Stimulated activated naive CD4-positive, alpha-beta T cell (primary cell): ENCODE measurements around the gene ARL6IP1.
A peak's percentile ranks its signal among the peaks of the same experiment; 100 is the strongest.
"Not testable (repeated sequence)": the region's sequence is repeated elsewhere in the genome, so short reads cannot be mapped to it uniquely, and the experiment has no call there.

Experiments
- DNase-seq, 6 experiments: peaks; one replicate each; lab custom pipeline; 2025; lab: John Stamatoyannopoulos, UW

ARL6IP1 gene

DNA sequence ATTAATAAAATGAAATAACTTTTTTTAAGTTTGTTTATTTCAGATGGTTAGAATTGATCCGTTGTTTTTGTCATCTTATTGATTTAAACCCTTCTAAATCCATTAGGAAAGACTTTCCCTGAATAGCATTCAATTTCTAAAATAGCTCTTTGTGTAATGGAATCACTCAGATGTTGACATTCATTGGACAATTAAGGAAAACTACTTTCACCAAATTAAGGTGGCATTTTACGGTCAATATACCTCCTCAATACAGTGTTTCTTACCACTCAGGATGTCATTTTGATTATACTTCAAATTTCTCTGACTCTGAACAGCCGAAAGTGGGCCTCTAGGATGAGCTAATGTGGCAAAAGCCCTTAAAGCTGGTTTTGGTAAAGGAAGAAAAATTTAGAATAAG lies 1.8 kb downstream of the ARL6IP1 start:
- no peak for DNase-seq

DNA sequence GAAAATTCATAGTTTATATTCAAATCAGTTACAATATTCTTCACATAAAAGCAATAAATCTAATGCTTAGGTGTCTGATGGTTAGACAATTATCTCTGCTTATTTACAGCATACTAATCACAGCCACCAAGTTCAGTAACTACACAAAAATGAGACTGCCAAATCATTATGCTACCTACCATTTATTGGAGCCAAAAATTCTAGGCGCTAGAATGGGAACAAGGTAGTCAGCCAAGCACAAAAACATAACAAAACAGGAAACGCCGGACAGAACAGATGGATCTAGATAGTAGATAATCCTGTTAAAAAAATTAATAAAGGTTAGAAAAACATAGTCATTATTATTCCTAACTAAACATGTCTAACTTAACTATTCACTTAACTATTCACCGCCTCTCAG lies 3.6 kb downstream of the ARL6IP1 start:
- no peak for DNase-seq

GRCh38 chr16:18796377-18796776 lies 5.0 kb downstream of the ARL6IP1 start:
- no peak for DNase-seq

- no peak for DNase-seq
These were observed 8.4 kb downstream of the ARL6IP1 start for GRCh38 chr16:18792836-18793433.

GRCh38 chr16:18789850-18790706 lies 11.3 kb downstream of the ARL6IP1 start, which contains the start of gene RPS15A:
TSS of gene RPS15A (minus strand) at chr16:18790334. CDS start at chr16:18789113, 1,221 bp downstream.
- peak; percentile 85 to 94 (median 92) for DNase-seq

- peak in 1 of 6 experiments; percentile 17 for DNase-seq
These were observed 11.9 kb downstream of the ARL6IP1 start for GRCh38 chr16:18789515-18789849.

DNA sequence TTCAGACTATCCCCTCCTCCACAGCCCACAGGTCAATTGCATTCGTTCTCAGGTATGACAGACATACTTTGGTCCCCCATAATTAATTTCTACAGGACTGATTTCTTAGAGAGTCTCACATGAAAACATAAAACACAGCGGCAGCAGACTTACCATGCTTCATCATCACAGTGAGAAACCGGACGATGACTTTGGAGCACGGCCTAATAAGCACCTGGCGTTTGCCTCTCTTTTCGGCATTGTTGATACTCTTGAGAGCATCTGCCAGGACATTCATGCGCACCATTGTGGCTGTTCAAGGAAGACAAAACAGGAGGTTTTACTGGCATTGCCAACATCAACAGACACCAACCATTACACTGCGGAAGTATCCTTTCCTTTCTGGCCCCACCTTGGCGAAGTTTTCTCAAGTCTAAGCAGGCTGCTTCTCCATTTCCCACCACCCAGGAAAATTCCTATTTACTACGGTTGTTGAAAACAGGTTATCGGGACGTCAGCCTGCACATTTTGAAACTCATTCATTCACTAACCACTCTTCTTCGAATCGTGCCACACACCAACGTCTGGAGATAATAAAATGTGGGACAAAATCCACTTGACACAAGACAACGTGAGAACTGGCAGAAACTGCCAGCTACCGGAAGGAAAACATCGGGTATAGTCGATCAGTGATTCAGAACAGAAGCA lies 12.4 kb downstream of the ARL6IP1 start:
- DNase-seq: no peak

DNA sequence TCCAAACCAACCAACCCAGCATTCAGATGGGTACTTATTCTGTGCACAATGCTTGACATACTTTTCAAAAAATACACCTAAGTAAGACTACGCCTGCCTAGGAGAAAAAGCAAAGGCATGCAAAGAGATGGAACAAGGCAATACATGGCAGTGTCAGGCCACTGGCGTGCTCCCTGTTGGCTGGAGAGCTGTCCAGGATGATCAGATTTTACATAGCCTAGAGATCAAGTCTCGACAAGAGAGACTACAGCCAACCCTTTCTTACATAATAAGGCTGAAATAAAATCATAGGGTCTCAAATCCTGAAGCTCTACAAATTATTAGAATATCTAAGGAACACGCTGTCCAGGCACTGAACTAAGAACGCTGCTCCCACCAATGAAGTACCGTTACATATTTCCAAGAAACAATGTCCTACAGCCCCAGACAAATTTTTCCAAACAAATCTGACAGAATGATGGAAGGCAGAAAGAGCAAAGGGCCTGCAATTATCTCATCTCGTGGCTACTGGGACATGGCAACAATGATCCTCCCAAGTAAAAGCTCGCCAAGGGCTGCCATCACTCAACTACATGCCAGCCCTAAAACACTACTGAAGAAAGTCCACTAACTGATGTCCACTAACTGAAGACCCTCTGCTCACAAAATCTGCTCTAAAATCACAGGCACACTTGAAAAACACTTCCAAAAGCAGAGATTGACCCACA lies 16.3 kb downstream of the ARL6IP1 start:
- no peak for DNase-seq

DNA sequence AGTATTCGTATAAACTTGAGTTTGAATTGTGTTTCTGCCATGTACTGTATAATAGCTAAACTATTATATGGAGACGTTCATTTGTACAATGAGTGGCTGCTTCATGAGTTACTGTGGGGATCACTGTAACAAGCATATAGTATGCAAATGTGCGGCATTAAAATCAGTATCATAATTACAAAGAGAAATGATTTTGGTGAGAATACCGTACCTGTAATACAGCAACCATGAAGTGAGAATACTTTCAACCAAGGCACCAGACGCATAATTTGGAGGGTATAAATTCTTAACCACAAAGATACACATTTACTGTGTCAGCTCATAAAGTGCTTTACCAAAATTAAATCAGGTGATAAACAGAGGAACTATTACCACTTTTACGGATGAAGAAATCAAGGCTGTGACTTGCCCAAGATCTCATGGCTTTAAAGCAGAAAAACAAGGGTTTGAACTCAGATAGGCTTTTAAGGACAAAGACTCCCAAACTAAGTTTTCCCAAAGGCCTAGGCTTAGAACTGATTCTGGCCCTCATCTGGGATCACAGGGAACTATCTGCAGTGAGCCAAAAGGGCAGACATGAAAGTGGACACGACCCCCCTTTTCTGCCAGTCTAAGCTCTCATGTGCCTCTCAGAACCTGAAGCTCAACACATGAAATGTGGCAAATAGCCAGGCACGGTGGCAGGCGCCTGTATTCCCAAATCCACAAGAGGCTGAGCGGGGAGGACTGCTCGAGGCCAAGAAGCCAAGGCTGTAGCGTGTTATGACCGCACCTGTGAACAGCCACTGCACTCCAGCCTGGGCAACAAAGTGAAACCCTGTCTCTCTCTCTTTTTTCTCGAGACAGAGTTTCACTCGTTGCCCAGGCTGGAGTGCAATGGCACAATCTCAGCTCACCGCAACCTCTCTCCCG lies 17.7 kb downstream of the ARL6IP1 start:
- no peak for DNase-seq

DNA sequence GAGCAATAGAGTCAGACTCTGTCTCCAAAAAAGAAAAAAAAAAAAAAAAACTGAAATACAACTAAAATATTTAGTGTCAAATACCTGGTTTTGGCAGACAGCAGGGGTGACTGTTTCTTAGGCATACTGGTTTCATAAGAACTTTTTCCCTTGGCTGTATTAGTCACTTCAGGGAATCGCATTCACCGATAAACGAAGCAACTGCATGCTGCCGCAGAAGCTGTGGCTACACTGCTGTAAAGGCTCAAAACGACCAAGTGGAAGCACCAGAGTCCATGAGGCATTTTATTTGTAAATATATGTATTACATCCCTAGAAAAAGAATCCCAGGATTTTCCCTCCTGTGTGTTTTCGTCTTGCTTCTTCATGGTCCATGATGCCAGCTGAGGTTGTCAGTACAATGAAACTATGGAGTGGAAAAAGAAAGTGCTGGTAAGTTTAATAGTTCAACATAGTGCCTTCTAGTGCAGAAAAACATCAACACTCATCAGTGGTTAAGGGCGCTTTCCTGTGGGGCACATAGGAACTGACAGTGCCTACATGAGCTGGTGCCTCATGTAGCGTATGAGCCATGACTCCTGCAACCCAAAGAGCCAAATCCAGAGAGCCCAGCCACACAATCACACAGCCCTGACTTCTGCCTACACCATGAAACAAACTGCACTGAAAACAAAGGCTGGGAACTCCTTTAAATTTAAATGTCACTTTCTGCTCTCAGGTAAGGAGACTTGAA lies 18.5 kb downstream of the ARL6IP1 start:
- DNase-seq: no peak

GRCh38 chr16:18781232-18781631 lies 20.1 kb downstream of the ARL6IP1 start:
- not testable (repeated sequence) for DNase-seq

DNA sequence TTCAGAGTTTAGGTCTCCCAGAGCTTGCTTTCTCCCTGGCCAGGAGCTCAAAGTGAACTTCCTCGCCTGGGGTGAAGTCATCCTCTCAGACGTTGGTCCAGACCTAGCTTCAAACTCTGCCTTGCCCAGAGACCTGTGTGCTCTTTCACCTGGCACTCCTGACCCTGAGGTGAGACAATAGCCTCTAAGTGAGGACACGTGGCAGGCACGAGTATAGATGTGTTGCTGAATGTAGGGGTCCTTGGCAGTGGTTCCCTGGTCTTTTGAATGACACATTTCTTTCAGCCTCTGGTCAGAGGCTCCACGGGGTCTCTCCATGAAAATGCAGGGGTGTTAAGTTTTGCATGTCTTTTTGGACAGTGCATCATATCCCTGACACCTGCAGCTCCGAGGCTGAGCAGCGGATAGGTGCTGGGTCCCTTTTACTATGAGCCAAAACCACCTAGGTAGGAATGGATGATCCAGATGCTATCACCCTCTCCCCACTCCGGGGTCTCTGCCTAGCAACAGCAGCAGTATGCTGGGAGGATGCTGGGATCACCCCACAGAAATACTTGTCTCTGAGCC lies 20.8 kb downstream of the ARL6IP1 start:
- DNase-seq: not testable (repeated sequence)

DNA sequence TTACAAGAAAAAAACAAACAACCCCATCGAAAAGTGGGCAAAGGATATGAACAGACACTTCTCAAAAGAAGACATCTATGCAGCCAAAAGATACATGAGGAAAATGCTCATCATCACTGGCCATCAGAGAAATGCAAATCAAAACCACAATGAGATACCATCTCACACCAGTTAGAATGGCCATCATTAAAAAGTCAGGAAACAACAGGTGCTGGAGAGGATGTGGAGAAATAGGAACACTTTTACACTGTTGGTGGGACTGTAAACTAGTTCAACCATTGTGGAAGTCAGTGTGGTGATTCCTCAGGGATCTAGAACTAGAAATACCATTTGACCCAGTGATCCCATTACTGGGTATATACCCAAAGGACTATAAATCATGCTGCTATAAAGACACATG lies 23.7 kb downstream of the ARL6IP1 start:
- not testable (repeated sequence) for DNase-seq

DNA sequence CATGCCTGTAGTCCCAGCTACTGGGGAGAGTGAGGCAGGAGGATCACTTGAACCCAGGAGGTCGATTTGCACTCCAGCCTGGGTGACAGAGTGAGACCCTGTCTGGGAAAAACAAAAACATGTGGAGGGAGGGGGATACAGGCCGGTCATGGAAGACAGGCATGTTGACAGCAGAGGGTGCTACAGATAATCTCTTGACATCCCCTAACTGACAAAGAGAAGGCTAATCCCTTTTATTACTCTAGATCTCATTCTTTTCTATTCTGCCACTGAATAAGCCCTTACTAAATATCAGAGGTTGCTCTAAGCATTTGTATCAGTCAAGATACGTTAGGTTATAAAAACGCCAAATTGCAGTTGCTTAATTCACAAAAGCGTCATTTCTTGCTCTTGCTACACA lies 25.0 kb downstream of the ARL6IP1 start:
- DNase-seq: not testable (repeated sequence)

- not testable (repeated sequence) for DNase-seq
These were observed 26.7 kb downstream of the ARL6IP1 start for GRCh38 chr16:18774651-18775050.

- not testable (repeated sequence) for DNase-seq
These were observed 29.2 kb downstream of the ARL6IP1 start for GRCh38 chr16:18772171-18772570.

- not testable (repeated sequence) for DNase-seq
These were observed 30.9 kb downstream of the ARL6IP1 start for GRCh38 chr16:18770336-18770962.

DNA sequence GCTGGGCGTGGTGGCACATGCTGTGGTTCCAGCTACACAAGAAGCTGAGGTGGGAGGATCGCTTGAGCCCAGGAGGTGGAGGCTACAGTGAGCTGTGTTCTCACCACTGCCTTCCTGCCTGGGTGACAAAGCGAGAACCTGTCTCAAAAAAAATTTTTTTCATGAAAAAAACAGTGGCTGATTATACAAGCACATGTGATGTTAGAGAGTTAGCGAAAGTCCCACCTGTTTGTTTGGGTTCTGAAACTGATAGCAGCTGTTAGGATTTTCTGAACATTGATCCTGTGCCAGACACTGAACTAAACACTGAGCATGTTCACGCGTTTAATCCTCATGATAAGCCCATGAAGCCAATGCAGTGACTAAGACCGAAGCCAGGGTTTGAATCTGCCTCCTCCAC lies 34.1 kb downstream of the ARL6IP1 start:
- DNase-seq: peak in 1 of 6 experiments; percentile 19

DNA sequence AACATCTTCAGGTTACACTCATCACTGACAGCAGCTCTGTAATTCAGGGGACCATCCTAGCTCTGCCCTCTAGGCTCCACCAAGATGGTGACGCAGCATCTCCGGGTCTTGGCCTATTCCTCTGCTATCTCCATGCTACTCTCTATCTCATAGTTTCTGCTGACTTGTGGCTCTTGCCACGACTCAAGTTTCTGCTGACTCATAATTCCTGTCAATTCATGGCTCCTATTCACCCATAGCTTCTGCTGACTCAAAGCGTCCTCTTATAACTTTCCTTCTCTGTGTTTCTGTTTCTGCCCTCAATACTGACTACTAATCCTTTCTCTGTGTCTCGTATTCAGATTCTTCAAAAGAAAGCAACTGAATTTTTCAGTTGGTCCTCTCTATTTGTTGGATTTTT lies 38.6 kb downstream of the ARL6IP1 start:
- not testable (repeated sequence) for DNase-seq
